Right lobe of liver (tissue), 6 donors: ENCODE results near the gene HNMT. TPM values are rescaled to one million over a fixed set of nuclear protein-coding genes. Genes with fewer than 3 reads are reported as not detected.

Source experiments
- ATAC-seq, 4 donors: fragments of 200-7000 bp; cut with Tn5 transposase; one replicate each; pipeline ENCODE4 v1.9.1; 2020; ENCODE audit warnings: mild to moderate bottlenecking in 4 of 4, moderate library complexity in 4 of 4
- DNase-seq, 3 donors: peaks; one replicate each; pipeline ENCODE4 v3.0.0-alpha.2; 2020
- H3K27ac ChIP-seq, 3 donors: fragments of 200-600 bp; one replicate each; pipeline ENCODE4 v1.8.0; 2022
- H3K27me3 ChIP-seq, 2 donors: fragments of 200-600 bp; one replicate each; pipeline ENCODE4 v1.8.0; 2022
- H3K36me3 ChIP-seq, 4 donors: fragments of 200-600 bp; sonication (generic) in 1 of 4; one replicate each; pipeline versions ENCODE4 v1.5.1 to v1.8.0; 2017 to 2022; ENCODE audit warnings: control low read depth in 1 of 4
- H3K4me1 ChIP-seq, 4 donors: fragments of 200-600 bp; sonication (generic) in 1 of 4; one replicate each; pipeline versions ENCODE4 v1.5.1 to v1.8.0; 2017 to 2022; ENCODE audit warnings: control low read depth in 1 of 4
- H3K4me3 ChIP-seq, 3 donors: fragments of 200-600 bp; one replicate each; pipeline ENCODE4 v1.8.0; 2022
- H3K9me3 ChIP-seq, 4 donors: fragments of 200-600 bp; sonication (generic) in 1 of 4; one replicate each; pipeline versions ENCODE4 v1.5.1 to v1.8.0; 2017 to 2022; ENCODE audit warnings: control low read depth in 1 of 4
- POLR2A ChIP-seq: fragments of 450-650 bp; IDR thresholded peaks from one replicate; pipeline ENCODE4 v1.6.1; 2017; ENCODE audit warnings: antibody characterized with exemption, mild to moderate bottlenecking
- WGBS: methylation state at CpG from one replicate; pipeline ENCODE4 v1.1.6; 2018; ENCODE audit warnings: low coverage, low lambda C conversion rate; ENCODE audit not compliant: insufficient coverage; ENCODE audit errors: missing lambda C conversion rate; 5-methylcytosine and 5-hydroxymethylcytosine counted together
- intact Hi-C, 2 donors: fragments of 100-400 bp; cut with DNase I; formaldehyde crosslinking; loops; one replicate each; pipeline versions ENCODE4 v1.11.2 to v1.14.1; 2022
- total RNA-seq, 6 experiments: library from RNA; depleted of rRNA in 2 of 6; stranded (reverse); fragments of >200 nt in 2 of 6; fragmentation: NEBNext Ultra II Directional in 3 of 6; extraction: Animal tissue kit (Norgen Biotek cat#: 25700) in 3 of 6; gene quantifications; one replicate each; pipeline versions ENCODE4 v1.1.0 to v1.2.4, GENCODE V29; 2016 to 2023
- TF ChIP-seq, protein P1 (sequence below), 4 donors: fragments of 200-600 bp in 3 of 4; fragments of 450-650 bp in 1 of 4; IDR thresholded peaks; one replicate each; pipeline versions ENCODE4 v1.5.1 to v1.8.0; 2016 to 2022; ENCODE audit warnings: antibody characterized with exemption in 4 of 4, mild to moderate bottlenecking in 2 of 4
- donor health status: DM: no; HTN: yes; CAD: no.
- donor health status: DM: no; HTN: no; CAD: no.
- donor health status: DM: no; HTN: no; CAD: no.
- donor health status: DM: no; HTN: yes; CAD: no.
- donor health status: DM: no; HTN: yes; CAD: no.

Gene HNMT
- total RNA-seq, 6 experiments from 2014 or later: 47.2 to 101 (median 59.8) TPM

DNA sequence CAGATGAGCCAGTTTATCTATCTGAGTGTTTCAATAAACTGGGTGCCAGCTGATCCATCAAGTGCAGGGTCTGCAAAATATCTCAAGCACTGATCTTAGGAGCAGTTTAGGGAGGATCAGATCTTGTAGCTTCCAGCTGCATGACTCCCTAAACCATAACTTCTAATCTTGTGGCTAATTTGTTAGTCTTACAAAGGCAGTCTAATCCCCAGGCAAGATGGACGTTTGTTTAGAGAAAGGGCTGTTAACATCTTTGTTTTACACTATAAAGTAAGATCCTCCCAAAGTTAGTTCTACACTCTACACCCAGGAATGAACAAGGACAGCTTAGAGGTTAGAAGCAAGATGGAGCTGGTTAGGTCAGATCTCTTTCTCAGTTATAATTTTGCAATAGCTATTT lies 28.7 kb upstream of the HNMT start:
- DNase-seq (no peak), ATAC-seq (no peak)
- Histone ChIP-seq H3K27me3 (no peaks in the 10 kb centered on the region), H3K36me3 (no peaks in the 10 kb centered on the region), H3K4me1 (peaks cover 0 to 28% (median 2%) of the 10 kb centered on the region in 4 donors), H3K4me3 (no peak overlapping the region), H3K27ac (no peak overlapping the region), H3K9me3 (no peaks in the 10 kb centered on the region)
- WGBS: 57% methylated on average over 1 of the region's 1 CpG
- TF ChIP-seq, protein P1, sequence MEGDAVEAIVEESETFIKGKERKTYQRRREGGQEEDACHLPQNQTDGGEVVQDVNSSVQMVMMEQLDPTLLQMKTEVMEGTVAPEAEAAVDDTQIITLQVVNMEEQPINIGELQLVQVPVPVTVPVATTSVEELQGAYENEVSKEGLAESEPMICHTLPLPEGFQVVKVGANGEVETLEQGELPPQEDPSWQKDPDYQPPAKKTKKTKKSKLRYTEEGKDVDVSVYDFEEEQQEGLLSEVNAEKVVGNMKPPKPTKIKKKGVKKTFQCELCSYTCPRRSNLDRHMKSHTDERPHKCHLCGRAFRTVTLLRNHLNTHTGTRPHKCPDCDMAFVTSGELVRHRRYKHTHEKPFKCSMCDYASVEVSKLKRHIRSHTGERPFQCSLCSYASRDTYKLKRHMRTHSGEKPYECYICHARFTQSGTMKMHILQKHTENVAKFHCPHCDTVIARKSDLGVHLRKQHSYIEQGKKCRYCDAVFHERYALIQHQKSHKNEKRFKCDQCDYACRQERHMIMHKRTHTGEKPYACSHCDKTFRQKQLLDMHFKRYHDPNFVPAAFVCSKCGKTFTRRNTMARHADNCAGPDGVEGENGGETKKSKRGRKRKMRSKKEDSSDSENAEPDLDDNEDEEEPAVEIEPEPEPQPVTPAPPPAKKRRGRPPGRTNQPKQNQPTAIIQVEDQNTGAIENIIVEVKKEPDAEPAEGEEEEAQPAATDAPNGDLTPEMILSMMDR (IDR thresholded peaks at IDR 0.05): no peak
- TF ChIP-seq POLR2A: no peak
- intact Hi-C loops: no loop called here

- TF ChIP-seq POLR2A: no peak
- TF ChIP-seq, protein P1 (IDR thresholded peaks at IDR 0.05): no peak
- H3K4me1 ChIP-seq: peaks cover 0 to 37% (median 2%) of the 10 kb centered on the region in 4 donors
- no peaks in the 10 kb centered on the region for H3K9me3 ChIP-seq
- no peaks in the 10 kb centered on the region for H3K27me3 ChIP-seq
- no peak for ATAC-seq
- intact Hi-C loops: no loop called here
- H3K4me3 ChIP-seq: no peak overlapping the region
- 74% methylated on average over 4 of the region's 4 CpGs for WGBS
- H3K27ac ChIP-seq: no peak overlapping the region
- no peaks in the 10 kb centered on the region for H3K36me3 ChIP-seq
- DNase-seq: no peak
Observed at GRCh38 chr2:137937246-137937645, 27.0 kb upstream of the HNMT start.

DNA sequence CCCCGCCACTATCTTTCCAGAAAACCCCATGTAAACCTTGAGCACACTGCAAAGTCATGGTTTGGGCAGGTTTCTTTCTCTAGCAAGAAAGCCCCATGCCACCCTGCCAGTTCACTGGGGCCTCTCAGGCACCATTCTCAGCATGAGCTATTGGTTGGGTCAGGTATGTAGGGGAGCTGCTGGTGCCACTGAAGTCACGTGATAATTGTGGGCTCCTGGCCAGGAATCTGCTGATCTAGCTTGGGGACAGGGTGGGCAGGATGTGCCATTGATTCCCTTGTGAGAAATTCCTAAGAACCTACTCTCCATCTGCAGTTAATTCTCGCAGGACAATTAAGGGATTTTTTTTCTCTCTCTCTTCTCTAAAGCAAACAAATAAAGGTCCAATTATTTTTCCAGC lies 26.5 kb upstream of the HNMT start:
- Histone ChIP-seq H3K27me3 (no peaks in the 10 kb centered on the region), H3K9me3 (no peaks in the 10 kb centered on the region), H3K27ac (no peak overlapping the region), H3K4me3 (no peak overlapping the region), H3K36me3 (no peaks in the 10 kb centered on the region), H3K4me1 (peaks cover 0 to 37% (median 2%) of the 10 kb centered on the region in 4 donors)
- ATAC-seq: no peak
- WGBS: 42% methylated on average over 2 of the region's 3 CpGs
- DNase-seq: no peak
- TF ChIP-seq, protein P1 (IDR thresholded peaks at IDR 0.05): no peak
- TF ChIP-seq POLR2A: no peak
- intact Hi-C loops: no loop called here

DNA sequence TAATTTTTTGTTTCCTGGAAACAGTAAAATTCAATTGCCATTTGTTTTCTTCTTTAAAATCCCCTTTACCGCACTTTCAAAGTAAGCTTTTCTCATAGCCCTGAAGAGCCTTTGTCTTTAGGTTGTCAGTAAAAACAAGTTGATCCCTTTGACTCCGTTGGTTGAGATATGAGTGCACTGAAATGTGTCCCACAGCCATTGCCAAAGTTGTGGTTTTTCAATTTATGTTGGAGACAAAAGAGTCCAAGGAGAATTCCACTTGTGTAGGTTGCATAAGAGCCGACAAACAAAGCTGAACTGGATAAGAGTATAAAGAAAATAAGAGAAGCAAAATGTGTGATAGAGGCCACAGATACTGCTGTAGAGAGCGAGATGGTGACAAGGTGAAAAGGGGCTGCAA lies 26.1 kb upstream of the HNMT start:
- Histone ChIP-seq H3K27ac (no peak overlapping the region), H3K36me3 (no peaks in the 10 kb centered on the region), H3K27me3 (no peaks in the 10 kb centered on the region), H3K4me3 (no peak overlapping the region), H3K9me3 (no peaks in the 10 kb centered on the region), H3K4me1 (peaks cover 0 to 38% (median 2%) of the 10 kb centered on the region in 4 donors)
- TF ChIP-seq, protein P1 (IDR thresholded peaks at IDR 0.05): no peak
- no peak for TF ChIP-seq POLR2A
- intact Hi-C loops: no loop called here
- ATAC-seq (peak in 1 of 4 donors; percentile 9), DNase-seq (no peak)
- WGBS: 47% methylated on average over 4 of the region's 4 CpGs

DNA sequence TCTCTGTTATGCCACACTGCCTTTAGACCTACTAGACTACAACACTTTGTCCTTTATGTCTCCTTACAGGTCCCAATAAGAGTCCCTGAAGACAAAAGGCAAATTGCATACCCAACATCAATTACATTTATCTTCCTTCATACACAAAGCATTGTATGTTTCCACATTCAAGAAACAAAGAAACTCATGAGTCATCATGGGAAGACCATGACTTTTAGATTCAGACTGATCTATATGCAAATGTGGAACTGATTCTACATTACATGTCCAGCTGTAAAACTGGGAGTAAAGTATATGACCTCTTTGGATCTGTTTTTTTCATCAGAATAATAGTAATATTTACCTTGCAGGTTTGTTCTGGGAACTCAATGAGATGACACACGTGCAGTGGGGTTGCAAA lies 25.2 kb upstream of the HNMT start:
- Histone ChIP-seq H3K27me3 (no peaks in the 10 kb centered on the region), H3K4me3 (no peak overlapping the region), H3K36me3 (no peaks in the 10 kb centered on the region), H3K9me3 (no peaks in the 10 kb centered on the region), H3K4me1 (peaks cover 0 to 46% (median 6%) of the 10 kb centered on the region in 4 donors), H3K27ac (peak overlapping the region in 1 of 3 donors; percentile 70)
- ATAC-seq (no peak), DNase-seq (no peak)
- intact Hi-C loops: no loop called here
- 53% methylated on average over 1 of the region's 1 CpG for WGBS
- TF ChIP-seq POLR2A: no peak
- TF ChIP-seq, protein P1 (IDR thresholded peaks at IDR 0.05): no peak
